GM18870 (cell line): ENCODE measurements around the gene DSTYK.

Experiments
- ATAC-seq: cut with Tn5 transposase; IDR thresholded peaks from one replicate; pipeline ENCODE4 v1.9.1; 2021; ENCODE audit warnings: moderate library complexity; ENCODE audit not compliant: unreplicated experiment

The DSTYK gene, protein sequence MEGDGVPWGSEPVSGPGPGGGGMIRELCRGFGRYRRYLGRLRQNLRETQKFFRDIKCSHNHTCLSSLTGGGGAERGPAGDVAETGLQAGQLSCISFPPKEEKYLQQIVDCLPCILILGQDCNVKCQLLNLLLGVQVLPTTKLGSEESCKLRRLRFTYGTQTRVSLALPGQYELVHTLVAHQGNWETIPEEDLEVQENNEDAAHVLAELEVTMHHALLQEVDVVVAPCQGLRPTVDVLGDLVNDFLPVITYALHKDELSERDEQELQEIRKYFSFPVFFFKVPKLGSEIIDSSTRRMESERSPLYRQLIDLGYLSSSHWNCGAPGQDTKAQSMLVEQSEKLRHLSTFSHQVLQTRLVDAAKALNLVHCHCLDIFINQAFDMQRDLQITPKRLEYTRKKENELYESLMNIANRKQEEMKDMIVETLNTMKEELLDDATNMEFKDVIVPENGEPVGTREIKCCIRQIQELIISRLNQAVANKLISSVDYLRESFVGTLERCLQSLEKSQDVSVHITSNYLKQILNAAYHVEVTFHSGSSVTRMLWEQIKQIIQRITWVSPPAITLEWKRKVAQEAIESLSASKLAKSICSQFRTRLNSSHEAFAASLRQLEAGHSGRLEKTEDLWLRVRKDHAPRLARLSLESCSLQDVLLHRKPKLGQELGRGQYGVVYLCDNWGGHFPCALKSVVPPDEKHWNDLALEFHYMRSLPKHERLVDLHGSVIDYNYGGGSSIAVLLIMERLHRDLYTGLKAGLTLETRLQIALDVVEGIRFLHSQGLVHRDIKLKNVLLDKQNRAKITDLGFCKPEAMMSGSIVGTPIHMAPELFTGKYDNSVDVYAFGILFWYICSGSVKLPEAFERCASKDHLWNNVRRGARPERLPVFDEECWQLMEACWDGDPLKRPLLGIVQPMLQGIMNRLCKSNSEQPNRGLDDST

DNA sequence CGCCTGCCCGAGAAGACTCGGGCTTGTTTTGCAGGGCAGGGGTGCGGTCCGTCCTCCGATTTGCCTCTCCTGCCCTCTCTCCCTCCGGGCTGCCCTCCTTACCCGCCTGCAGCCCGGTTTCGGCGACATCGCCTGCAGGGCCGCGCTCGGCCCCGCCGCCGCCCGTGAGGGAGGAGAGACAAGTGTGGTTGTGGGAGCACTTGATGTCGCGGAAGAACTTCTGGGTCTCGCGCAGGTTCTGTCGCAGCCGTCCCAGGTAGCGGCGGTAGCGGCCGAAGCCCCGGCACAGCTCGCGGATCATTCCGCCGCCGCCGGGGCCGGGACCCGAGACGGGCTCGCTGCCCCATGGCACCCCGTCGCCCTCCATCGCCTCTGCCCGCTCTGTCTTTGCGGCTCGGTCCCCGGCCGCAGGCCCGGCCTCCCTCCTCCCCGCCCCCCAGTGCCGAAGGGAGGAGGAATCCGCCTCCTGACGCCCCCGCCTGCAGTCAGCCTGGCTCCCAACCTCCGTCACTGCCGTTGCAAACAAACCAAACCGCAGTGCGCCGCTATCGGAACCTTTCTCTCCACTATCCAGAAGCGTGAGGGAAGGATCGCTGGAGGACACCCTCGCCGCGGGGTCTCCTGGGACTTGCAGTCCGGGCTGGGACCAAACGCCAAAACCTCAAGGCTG is at the start of gene DSTYK:
DSTYK (minus strand) TSS at position 534 of the 670 bp plus-strand sequence; CDS start at position 367, 167 bp downstream.
- ATAC-seq: peak; percentile 79

DNA sequence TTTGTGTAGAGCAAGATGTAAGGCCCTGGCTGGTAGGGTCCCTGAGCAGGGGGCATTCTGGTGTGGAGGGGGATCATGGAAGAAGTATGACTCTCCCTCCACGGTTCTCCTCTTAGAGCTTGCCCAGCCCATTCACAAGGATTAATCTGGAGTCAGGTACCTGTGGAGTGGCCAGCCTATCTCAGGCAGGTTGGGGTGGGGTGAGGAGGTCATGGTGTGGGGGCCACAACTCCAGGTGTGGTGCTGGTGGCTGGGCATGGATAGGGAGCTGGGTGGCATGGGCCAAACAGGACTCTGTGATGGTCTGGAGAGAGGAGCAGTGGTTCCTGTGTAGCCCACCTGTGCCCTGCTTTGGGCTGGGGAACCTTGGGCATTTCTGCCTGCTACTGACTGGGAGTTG is 48.5 kb upstream of the DSTYK start:
- ATAC-seq: no peak

DNA sequence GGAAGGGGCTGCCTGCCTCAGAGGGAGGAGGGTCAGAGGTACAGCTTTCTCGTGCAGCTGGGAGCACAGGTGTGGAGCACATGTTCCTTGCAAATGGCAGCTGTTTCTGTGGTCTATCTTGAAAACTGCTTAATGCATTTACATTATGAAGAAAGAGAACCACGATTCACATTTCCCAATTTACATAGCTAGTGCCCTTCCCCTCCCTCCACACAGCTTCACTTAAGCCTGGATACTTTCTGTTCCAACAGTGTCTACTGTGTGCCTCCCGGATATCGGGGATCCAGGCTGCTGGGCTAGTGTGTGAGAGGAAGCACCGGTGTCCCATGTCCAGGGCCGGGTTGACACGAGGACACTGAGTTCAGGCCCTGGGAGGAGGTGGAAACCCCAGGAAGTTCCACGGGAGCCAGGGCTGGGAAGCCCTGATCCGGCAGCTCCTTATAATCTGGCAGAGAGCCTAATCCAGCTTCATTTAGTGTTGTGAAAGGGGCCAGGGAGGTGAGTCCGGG is 47.9 kb upstream of the DSTYK start:
- no peak for ATAC-seq

DNA sequence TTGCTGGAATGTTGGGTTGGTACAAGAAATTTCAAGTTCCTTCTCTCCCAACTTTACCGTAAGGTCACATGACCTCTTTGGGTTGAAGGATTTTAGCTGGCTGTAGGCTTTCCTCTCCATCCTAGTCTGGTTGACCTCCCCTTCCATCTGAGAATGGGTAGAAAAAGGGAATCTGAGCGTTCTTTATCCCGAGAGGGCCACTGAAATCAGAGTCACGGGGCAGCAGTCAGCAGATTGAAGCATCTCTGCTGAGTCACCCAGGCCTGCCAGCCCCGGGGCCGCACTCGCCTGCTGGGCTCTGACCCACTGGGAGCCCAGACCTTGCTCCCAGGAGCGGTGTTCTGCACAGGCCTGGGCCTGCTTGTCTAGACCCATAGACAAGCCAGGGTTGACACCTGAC is 47.2 kb upstream of the DSTYK start:
- no peak for ATAC-seq

DNA sequence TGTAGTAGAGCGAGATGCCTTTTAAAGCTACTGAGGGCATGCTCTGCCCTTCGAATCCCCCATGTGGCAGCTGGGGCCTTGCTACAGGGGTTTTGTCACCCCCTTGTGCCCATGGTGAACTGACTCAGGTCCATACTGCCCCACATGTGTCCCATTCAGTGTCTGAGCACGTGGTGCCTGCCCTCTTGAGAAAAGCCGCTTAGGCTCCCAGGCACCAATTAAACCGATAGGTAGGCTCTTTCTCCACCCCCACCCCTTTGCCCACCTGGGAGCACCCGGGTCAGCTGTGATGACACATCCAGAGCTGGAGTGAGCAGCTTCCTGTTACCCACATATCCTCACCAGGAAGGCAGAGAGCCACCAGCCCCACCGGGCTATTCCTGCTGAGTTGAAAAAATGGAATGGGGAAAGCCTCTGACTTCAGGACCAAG is 46.8 kb upstream of the DSTYK start:
- no peak for ATAC-seq

DNA sequence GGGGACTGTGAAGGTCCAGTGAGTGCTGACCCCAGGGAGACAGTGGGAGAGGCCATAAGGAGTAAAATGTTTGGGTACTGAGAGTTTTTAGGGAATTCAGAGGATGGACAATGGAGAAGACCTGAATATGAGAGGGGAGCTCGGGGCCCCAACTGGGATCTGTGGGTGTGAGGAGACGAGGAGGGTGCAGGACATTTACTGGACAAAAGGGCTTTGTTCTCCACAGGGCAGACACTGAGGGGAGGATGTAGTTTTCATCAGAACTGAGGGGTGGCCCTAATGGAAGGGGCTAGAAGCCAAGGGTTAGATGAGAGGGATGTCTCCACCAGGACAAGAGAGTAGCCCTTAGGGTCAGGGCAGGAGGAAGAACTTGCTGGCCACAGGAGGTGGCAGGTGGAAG is 46.2 kb upstream of the DSTYK start:
- ATAC-seq: no peak

DNA sequence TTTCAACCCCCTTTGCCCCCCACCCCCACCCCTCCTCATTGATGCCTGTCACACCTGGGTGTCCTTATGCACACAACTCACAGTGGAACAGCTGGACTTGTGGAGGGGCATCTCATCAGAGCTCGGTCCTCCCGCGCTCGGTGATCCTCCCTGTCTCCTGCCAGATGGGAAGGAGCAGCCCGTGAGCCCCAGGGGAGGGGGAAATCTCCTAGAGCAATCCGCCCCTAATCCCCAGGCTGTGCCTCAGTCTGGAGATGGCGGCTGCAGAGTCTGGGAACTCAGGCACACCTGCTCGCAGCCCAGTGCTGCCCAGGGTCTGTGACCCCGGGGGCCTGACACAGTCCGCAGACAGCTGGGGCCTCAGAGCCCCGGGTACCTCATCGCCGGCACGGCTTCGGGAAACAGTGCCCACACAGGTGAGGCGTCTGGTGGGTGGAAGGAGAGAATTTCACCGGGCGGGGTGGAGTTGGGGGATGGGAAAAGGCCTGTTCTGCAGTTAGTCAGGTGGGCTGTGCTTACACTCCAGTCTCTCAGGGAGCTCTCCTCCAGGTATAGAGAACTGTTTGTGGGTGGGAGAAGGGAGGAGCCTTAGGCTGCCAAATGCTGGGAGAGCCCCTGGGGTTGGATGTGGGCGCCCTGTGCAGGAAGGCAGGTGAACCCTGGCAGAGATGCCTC is 45.6 kb upstream of the DSTYK start:
- no peak for ATAC-seq

DNA sequence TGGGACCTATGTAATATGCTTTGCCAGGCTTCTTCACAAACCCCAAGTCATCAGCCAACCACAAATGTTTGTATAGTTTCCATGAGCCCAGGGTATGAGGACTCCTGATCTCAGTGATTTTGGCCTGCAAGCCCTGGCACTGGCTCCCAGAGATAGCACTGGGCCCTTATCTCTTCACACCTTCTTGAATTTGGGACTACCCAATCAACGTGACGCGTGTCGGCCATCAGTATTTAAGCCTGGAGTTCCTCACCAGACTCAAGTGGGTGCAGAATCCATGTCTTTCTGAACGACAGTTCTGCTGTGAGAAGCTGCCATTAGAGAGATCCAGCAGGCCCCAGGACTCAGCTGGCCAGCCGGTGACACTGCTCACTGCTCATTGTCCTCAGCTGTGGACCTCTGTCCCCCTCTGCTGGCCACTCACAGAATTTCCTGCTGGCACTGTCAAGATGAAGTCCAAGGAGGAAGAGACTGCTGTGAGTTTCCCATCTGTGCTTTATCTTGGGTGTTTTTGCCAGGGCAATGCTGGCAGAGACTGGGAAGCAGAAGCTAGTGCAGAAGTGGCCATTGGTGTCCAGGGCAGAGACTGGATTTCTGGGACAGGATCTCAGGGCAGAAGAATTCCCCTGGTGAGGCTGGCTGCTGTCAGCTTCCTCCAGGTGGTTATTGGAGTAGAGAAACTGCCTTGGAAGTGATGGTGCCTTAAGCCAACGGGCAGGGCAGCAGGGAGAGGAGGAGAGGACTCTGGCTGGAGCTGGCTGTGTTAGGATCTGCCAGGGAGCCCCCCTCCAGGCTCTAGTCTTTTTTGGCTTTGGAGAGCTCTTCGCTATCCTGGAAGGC is 44.7 kb upstream of the DSTYK start:
- ATAC-seq: no peak

DNA sequence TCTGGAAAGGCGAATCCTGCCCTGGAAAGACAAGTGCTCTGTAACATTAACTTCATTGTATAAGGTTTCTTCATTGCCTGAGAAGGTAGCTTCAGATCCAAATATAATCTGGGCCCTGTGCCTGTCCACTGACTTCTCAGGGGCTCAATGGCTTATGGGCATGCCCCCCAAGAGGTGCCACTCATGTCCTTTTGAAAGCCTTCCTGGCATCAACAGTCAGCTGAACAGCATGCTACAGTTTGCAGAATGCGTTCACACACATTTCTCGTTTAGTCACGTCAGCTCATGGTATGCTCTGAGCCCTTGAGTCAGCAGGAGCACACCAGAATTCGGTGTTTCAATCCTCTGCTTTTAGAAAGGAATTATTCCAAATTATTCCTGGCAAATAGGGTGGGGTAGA is 40.1 kb upstream of the DSTYK start:
- no peak for ATAC-seq

DNA sequence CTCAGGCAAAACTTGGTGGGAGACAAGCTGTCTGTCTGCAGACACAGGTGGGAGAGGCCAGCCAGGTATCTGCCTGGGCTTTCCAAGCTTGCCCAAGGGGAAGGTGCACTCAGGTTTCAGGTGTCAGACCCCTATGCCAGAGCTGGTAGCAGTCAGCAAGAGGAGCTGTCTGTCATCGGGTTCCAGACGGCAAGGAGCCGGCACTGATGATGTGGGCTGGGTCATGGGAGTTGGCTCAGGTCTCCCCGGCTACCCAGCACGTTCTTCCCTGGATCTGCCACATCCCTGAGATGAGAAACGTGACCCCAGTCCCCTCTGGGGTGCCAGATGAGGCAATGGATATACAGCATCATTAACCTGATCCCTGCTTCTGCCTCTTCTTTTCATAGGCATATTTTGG is 39.2 kb upstream of the DSTYK start:
- no peak for ATAC-seq

DNA sequence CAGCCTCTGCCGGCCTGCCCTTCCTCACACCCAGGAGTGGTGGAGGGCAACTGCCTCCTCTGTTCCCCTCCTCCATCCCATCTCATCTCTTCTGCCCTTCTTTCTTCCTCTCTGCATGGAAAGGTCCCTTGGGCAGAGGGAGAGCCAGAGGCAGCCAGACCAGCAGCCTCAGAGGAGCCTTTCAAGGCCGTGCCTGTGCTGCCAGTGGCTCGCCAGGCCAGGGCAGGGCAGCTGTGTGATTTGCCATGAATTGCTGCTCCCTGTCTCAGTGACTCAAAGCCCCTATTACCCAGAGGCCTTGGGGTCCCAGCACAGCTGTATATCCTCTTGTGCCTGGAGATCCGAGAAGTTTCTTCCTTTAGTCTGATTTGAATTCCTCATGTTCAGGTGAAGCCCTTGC is 38.1 kb upstream of the DSTYK start:
- ATAC-seq: no peak

DNA sequence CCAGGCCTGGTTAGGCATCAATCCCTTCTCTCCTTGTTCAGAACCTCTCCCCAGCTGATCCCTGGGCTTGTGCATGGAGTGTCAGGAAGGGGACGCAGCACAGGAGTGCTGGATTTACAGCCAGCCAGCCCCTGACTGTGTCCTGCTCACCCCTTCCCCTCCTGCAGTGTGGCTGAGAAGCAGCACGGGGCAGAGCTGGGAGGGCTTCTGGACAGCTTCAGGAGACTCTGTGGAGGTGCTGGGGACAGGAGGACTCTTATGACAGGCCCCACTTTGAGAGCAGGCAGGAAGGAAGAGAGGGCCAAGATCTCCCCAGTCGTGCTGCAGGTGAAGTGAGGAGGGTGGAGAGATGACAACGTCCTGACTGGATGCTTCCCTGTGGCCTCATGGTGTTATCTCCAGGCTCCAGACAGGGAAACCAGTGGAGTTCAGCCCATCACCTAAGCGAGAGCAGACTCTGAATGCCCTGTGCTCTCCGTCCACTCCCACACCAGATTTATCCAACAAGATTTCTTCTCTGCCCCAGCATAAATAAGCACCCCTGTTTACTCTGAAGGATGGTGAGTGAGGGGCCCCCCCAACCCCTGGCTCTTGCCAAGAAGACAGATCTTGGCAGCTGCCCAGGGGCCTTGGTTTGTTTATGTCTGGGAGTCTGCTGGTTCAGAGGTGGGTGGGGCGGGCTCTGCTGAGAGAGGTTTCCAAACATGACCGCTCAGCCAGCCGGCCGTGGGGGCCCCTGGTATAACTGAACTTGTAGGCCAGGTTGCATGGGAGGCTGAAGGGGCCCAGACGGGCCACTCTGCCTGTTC is 37.5 kb upstream of the DSTYK start:
- ATAC-seq: no peak

DNA sequence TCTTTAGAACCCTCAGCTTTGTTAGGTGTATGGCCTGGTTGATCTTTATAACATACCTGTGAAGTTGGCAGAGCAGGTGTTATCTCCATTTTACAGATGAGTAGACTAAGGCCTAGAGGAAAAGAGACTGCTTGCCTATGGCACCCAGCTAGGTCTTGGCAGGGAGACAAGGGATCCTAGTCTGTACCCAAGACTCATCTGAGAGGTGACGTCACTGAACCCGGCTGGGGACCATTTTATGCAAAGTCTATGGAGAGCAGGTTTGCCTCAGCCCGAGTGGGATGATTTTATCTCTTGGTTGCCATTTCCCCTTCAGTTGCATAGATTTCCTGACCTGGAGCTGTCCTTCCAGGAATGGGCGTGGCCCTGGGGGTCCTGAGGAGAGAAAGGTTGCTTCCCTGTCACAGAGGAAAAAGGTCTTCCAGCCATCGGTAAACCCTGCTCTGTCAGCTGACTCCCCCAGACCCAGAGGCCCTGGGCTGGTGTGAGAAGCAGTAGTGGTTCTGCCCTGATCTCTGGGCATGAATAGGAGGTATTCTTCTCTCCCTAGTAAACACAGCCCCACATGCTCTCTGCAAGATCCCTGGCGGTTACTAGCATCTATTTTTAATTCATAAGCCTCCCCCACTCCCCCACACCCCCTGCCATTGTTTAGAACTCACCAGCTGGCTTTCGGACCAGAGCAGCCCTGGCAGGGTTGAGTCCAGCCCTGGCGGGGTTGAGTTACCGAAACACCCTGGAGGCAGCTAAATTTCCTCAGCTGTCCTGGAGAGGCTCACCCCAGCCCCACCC is 35.8 kb upstream of the DSTYK start:
- no peak for ATAC-seq

DNA sequence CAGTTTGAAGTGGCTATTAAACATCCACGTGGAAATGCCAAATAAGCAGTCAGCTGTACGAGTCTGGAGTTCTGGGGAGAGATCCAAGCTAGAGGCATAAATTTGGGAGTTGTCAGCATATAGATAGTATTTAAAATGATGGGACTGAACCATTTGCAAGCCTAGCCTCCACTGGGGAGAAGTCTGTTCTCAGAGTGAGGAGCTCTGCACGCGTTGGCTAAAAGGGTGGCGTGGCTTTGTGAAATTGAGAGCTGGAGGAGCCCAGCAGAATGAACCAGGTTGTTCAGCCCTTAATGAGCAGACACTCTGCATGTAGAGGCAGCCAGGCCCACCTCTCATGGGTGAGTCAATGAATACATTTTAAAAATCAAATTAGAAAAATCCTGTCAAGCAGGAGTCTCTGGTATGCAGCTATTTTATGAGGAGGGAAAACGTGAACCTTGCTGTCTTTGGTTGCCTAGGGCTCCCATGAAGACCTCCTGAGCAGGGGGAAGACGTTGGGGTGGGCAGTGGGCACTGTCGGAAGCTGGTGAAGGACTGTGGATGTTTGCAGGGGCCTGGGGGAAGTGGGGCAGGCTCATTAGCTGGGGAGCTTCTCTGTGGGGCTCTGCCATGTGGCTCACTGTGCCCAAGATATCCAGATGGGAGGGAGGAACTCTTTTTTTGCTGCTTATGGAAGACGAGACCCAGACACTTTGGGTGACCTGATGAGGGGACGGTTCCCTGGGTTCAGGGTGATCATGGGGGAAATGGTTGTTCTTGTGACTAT is 35.0 kb upstream of the DSTYK start:
- no peak for ATAC-seq

DNA sequence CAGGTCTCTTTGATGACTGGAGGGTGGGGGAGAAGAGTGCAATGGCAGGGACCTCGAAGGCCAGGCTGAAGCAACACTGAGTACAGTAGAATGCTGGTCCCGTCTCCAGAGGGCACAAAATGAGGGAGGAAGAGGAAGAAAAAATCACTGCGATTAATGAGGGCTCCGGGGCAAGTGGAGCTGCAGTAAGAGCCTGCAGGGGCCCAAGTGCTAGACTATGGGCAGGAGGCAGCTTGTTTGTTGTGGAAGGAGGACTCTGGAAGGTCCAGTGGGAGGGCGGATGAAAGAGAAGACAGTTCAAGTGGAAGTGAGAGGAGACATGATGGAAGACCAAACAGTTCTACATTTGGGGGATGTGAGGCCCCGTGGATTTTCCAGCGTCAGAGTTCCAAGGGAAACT is 33.6 kb upstream of the DSTYK start:
- no peak for ATAC-seq

DNA sequence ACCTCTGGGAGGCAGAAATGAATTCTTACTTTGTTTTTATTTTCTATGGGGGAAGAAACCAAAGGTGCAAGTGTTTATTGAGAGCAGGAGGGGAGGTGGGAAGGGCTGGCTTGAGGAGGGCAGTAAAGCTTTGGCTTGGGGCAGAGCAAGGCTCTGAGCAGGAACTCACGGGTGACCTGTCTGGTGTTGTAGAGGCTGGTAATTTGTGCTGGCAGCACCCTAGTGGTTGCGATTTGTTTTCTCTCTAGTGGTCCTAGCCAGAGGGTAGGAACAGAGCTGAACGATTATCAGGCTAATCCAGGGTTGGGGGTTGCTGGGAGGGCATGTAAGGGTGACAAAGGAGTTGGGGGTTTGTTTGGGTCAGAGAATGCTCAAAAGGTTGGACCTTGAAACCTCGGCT is 32.9 kb upstream of the DSTYK start:
- no peak for ATAC-seq
